ENCODE data around the gene SENP5. TPM values are rescaled to one million over a fixed set of nuclear protein-coding genes. Genes with fewer than 3 reads are reported as not detected.
A peak's percentile ranks its signal among the peaks of the same experiment; 100 is the strongest.
"Not testable (repeated sequence)": the region's sequence is repeated elsewhere in the genome, so short reads cannot be mapped to it uniquely, and the experiment has no call there.

Gene SENP5
- total RNA-seq, 1 experiment from 2014 or later = 25.3 TPM

DNA sequence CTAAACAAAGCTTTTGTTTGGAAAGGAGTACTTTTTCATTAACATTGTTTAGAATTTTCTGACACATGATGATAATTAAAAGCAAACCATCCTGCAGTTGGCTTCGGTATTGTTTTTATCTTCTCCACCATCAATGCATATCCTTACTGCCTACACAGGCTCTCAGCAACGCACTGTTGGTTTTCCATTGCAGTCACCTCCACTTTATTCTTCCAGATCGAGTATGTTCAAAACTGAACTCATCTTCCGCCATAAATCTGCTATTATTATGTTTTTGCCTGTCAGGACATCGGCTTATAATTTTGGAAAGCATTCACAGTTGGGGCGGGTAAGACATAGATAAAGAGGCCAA, 589 bp upstream of the SENP5 start:
- Histone ChIP-seq H3K4me3 (ENCODE audit: insufficient read depth, low read depth, low read length) (peak overlapping the region; percentile 94), H3K36me3 (replicated peaks; ENCODE audit: control insufficient read depth, insufficient read depth, low read length) (no peaks in the 10 kb centered on the region)

DNA sequence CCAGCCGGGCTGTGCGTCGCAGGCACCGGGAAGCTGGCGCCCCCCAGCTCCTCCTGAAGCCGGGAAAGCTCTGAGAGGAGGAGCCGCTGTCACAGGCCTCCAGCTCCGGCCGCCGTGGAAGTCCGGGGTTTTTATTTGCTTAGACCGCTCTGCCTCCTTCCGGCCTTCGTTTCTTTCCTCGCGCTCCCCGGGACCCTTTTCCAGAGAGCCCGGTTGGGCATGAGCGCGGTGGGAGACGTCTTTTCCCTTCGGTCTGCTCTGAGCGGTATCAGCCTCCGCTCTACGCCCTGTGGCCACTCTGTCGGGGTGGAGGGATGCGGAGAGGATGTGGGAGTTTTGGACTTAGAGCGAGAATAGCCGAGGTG, 559 bp downstream of the SENP5 start:
- DNase-seq = peak; percentile 62
- H3K4me3 ChIP-seq (ENCODE audit: insufficient read depth, low read depth, low read length) = peak overlapping the region; percentile 94
- H3K36me3 ChIP-seq (replicated peaks; ENCODE audit: control insufficient read depth, insufficient read depth, low read length) = no peaks in the 10 kb centered on the region
- no peaks in the 10 kb centered on the region for H3K27me3 ChIP-seq (ENCODE audit: control insufficient read depth, insufficient read depth, low read length)

More for the DNA sequence above, 589 bp upstream of the SENP5 start:
- DNase-seq = no peak
- no peaks in the 10 kb centered on the region for H3K27me3 ChIP-seq (ENCODE audit: control insufficient read depth, insufficient read depth, low read length)

DNA sequence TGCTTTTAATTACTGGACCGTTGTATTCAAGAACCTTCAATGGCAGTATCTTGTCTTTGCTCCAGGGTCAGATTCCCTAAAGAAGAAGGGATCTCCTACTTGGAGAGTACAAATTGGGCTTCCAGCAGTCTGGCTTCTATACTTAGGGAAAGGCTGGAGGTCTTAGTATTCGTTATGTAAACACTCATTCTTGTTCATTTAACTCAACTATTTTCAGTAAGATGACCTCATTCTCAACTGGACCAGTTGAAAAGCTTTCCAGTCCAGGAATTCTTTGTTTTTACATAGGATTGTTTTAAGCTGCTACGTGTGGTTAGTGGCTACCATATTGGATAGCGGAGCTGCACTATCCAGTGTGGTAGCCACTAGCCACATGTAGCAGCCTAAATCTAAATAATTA, 4.6 kb downstream of the SENP5 start:
- DNase-seq = no peak
- Histone ChIP-seq H3K4me3 (ENCODE audit: insufficient read depth, low read depth, low read length) (no peak overlapping the region), H3K27me3 (ENCODE audit: control insufficient read depth, insufficient read depth, low read length) (no peaks in the 10 kb centered on the region), H3K36me3 (replicated peaks; ENCODE audit: control insufficient read depth, insufficient read depth, low read length) (no peaks in the 10 kb centered on the region)

DNA sequence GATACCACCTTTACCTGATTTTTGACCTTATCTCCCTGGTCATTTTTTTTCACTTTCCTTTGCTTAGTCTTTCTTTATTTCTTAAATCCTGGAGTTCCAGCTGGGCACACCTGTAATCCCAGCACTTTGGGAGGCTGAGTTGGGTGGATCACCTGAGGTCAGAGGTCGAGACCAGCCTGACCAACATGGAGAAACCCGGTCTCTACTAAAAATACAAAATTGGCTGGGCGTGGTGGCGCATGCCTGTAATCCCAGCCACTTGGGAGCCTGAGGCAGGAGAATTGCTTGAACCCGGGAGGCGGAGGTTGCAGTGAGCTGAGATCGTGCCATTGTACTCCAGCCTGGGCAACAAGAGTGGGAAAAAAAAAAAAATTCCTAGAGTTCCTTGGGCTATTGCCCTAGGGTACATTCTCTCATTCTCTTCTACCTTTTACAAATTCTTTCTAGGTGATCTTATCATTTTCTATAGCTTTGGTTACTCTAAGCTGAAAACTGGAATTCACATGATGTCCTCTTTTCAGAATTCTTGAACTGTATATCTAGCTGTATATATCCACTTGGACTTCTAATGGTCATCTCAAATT, 6.9 kb downstream of the SENP5 start:
- not testable (repeated sequence) for DNase-seq; H3K36me3 ChIP-seq (replicated peaks; ENCODE audit: control insufficient read depth, insufficient read depth, low read length)

DNA sequence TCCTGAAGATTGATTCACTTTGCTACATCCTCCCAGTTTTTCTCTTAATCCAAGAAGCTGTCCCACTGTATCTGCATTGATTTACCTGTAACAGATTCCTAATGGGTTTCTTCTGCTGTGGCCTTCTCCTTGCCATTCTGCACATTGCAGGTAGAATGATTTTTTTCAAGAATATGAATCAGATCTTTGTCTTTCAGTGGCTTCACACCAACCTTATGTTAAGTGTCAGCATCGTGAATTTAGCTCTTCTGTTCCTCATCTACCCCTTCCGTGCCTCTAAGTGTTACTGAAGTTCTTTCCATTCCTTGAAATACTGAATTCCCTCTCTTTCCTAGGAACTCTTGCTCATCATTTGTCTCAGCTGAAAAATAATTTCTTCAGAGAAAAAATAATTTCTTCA, 7.5 kb downstream of the SENP5 start:
- Histone ChIP-seq H3K36me3 (replicated peaks; ENCODE audit: control insufficient read depth, insufficient read depth, low read length) (no peaks in the 10 kb centered on the region), H3K4me3 (ENCODE audit: insufficient read depth, low read depth, low read length) (no peak overlapping the region), H3K27me3 (ENCODE audit: control insufficient read depth, insufficient read depth, low read length) (no peaks in the 10 kb centered on the region)
- no peak for DNase-seq

More for the DNA sequence above, 6.9 kb downstream of the SENP5 start:
- not testable (repeated sequence) for H3K27me3 ChIP-seq (ENCODE audit: control insufficient read depth, insufficient read depth, low read length); H3K4me3 ChIP-seq (ENCODE audit: insufficient read depth, low read depth, low read length)

DNA sequence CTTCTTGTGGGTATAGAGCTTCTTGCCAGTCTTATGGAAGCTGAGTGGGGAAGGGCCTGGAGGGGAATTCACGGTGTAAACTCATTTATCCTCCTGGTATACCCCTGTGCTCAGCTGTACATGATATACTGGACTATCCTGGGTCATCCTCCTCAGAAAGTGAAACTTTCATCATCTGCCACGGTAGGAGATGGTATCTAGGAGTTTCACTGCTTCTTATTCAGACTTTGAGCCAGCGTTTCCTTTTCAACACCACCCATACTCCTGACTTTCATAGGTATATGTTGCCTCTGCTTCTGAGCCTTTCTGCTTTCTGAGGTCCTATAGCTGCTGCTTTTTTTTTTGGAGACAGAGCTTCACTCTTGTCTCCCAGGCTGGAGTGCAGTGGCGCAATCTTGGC, 15.6 kb downstream of the SENP5 start:
- Histone ChIP-seq H3K27me3 (ENCODE audit: control insufficient read depth, insufficient read depth, low read length) (no peaks in the 10 kb centered on the region), H3K36me3 (replicated peaks; ENCODE audit: control insufficient read depth, insufficient read depth, low read length) (peaks cover 3% of the 10 kb centered on the region), H3K4me3 (ENCODE audit: insufficient read depth, low read depth, low read length) (no peak overlapping the region)
- no peak for DNase-seq

DNA sequence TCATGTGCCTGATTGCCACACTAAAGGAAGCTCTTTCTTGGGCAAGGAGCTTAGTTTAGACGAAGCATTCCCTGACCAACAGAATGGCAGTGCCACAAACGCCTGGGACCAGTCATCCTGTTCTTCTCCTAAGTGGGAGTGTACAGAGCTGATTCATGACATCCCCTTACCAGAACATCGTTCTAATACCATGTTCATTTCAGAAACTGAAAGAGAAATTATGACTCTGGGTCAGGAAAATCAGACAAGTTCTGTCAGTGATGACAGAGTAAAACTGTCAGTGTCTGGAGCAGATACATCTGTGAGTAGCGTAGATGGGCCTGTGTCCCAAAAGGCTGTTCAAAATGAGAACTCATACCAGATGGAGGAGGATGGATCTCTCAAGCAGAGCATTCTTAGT, 18.4 kb downstream of the SENP5 start:
- H3K36me3 ChIP-seq (replicated peaks; ENCODE audit: control insufficient read depth, insufficient read depth, low read length) = peaks cover 3% of the 10 kb centered on the region
- DNase-seq = no peak
- H3K27me3 ChIP-seq (ENCODE audit: control insufficient read depth, insufficient read depth, low read length) = no peaks in the 10 kb centered on the region
- H3K4me3 ChIP-seq (ENCODE audit: insufficient read depth, low read depth, low read length) = no peak overlapping the region

DNA sequence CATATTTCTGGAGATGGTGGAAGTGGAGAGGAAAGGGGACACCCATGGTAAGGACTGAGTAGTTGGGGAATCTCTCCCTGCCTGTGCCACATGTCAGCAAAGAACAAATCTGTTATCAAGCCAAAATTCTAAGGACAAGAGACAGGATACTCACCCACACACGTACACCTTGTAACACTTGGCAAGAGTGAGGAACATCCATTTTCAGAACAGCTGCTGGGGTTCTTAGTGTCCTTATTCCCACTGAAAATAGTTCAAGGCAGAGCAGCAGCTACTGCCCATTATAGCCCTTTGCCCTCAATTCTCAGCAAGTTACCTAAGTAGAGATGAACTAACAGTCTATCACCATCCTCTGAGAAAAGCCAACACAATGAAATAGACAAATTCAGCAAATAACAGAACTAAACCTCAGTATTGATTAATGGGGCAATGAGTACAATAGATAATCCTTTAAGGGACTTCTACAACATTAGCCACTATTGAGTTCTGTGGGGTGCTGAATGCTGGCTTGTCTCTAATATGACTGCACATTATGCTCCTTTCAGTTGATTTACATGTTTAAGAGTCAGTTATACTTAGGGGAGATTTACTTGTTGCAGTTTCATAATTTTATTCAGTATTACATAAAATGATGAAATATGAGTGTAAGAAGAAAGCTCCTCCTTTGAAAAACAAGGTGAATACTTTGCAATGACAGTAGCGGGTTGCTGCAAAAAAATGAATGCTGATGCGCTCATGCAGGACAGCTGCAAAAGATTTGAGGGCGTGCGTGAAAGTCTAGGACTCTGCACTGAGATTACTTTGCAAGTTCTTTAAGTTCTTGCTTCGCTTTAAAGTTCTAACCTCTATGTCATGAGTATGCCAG, 22.4 kb downstream of the SENP5 start:
- Histone ChIP-seq H3K36me3 (replicated peaks; ENCODE audit: control insufficient read depth, insufficient read depth, low read length) (peaks cover 3% of the 10 kb centered on the region), H3K4me3 (ENCODE audit: insufficient read depth, low read depth, low read length) (no peak overlapping the region), H3K27me3 (ENCODE audit: control insufficient read depth, insufficient read depth, low read length) (no peaks in the 10 kb centered on the region)
- DNase-seq = no peak

DNA sequence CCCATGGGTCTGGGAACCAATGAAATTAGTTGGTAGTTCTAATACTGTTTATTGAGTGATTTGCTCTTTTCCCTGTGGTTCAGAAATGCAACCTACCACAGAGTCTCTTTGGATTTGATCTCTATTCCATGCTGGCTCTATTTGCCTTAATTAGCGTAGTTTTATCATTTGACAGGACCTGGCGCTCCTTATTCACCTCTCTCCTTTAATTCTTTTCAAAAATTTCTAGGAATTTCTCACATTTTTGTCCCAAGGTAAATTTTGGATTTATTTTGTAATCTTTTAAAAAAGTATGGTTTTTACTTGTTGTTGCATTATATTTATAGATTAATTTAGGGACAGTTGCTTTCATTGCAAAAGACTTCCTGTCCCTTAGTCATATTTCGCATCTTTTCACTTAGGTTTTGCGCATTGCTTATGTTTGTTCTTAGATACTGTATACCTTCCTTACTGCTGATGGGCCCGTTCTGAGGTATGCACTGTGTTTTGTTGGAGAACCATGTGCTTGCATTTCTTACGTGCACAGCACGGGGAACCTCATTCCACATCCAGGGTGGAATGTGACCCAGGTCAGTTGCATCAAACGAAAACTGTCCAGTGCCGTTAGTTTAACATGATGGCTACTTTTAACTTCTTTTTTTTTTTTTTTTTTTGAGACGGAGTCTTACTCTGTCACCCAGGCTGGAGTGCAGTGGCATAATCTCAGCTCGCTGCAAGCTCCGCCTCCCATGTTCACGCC, 27.0 kb downstream of the SENP5 start:
- Histone ChIP-seq H3K27me3 (ENCODE audit: control insufficient read depth, insufficient read depth, low read length) (no peaks in the 10 kb centered on the region), H3K4me3 (ENCODE audit: insufficient read depth, low read depth, low read length) (no peak overlapping the region), H3K36me3 (replicated peaks; ENCODE audit: control insufficient read depth, insufficient read depth, low read length) (no peaks in the 10 kb centered on the region)
- no peak for DNase-seq

DNA sequence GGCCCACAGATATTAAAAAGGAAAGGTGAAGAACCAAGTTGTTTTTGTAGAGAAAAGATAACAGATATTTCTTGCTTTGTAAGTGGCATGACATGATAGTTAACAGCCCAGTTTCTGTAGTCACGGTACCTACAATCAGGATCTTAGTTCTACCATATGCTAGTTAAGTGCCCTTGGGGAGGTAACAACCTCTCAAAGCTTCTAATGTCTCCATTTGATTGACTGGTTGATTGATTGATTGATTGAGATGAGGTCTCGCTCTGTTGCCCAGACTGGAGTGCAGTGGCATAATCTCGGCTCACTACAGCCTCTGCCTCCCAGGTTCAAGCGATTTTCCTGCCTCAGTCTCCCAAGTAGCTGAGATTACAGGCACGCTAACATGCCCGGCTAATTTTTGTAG, 28.5 kb downstream of the SENP5 start:
- Histone ChIP-seq H3K4me3 (ENCODE audit: insufficient read depth, low read depth, low read length) (no peak overlapping the region), H3K36me3 (replicated peaks; ENCODE audit: control insufficient read depth, insufficient read depth, low read length) (no peaks in the 10 kb centered on the region; the same call in 1 of the 2 replicates), H3K27me3 (ENCODE audit: control insufficient read depth, insufficient read depth, low read length) (no peaks in the 10 kb centered on the region)
- DNase-seq = no peak

DNA sequence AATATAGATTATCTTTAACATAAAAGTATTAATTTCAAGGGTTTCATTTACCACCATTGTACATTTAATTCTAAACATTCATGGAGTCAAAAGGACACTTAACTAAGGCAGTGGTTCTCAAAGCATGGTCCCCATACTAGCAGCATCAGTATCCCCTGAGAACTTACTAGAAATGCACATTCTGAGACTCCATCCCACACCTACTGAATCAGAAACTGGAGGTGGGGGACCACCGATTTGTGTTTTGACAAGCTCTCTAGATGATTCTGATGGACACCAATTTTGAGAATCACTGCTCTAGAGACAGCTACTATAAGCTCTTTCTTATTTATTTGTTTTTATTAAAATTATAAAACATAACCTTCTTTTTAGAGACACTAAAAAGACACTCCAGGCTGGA, 34.0 kb downstream of the SENP5 start:
- no peaks in the 10 kb centered on the region for H3K27me3 ChIP-seq (ENCODE audit: control insufficient read depth, insufficient read depth, low read length)
- H3K36me3 ChIP-seq (replicated peaks; ENCODE audit: control insufficient read depth, insufficient read depth, low read length) = peaks cover 13% of the 10 kb centered on the region
- no peak overlapping the region for H3K4me3 ChIP-seq (ENCODE audit: insufficient read depth, low read depth, low read length)
- DNase-seq = no peak

DNA sequence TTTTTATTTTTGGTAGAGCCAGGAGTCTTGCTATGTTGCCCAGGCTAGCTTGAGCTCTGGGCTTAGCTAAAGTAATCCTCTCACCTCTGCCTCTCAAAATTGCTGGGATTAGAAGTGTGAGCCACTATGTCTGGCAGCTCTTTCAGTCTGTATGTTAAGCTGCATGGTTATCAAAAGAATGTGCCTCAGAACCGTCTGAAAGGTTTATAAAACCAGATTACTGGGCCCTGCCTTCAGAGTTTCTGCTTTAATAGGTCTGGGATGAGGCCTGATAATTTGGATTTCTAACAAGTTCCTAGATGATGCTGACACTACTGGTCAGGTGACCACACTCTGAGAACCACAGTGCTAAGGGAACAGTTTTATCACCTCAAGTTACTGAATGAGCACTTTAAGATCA, 34.6 kb downstream of the SENP5 start:
- DNase-seq = no peak
- Histone ChIP-seq H3K4me3 (ENCODE audit: insufficient read depth, low read depth, low read length) (no peak overlapping the region), H3K36me3 (replicated peaks; ENCODE audit: control insufficient read depth, insufficient read depth, low read length) (peaks cover 13% of the 10 kb centered on the region), H3K27me3 (ENCODE audit: control insufficient read depth, insufficient read depth, low read length) (no peaks in the 10 kb centered on the region)

DNA sequence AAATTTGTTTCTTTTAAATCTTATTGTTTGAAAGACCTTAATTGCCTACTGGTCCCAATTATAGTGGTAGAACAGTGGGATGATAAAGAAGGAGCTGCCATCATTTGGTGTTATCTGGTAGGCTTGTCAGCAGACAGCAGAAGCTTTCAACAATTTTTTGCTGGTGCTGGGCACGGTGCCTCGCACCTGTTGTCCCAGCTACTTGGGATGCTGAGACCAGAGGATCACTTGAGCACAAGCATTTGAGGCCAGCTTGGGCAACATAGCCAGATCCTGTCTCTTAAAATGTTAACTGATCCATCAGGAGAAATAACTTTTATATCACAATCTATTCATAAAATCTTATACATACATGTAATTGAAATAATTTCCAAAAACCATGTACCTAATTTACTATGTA, 36.0 kb downstream of the SENP5 start:
- H3K4me3 ChIP-seq (ENCODE audit: insufficient read depth, low read depth, low read length) = no peak overlapping the region
- no peaks in the 10 kb centered on the region for H3K27me3 ChIP-seq (ENCODE audit: control insufficient read depth, insufficient read depth, low read length)
- no peak for DNase-seq
- peaks cover 13% of the 10 kb centered on the region for H3K36me3 ChIP-seq (replicated peaks; ENCODE audit: control insufficient read depth, insufficient read depth, low read length)

DNA sequence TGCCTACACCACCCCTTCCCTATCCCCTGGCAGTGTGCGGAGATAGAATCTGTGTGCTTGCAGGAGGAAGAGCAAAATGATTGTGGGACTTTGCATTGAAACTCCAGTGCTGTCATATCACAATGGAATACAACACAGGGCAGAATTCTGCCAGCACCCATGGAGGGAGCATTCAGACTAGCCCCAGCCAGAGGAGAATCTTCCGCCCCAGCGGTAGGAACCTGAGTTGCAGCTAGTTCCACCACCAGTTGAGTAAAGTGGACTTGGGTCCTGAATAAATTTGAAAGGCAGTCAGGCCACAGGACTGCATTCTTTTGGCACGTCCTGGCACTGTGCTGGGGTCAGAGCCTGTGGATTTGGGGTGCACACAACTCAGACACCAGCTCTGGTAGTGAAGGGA, 47.1 kb downstream of the SENP5 start:
- H3K27me3 ChIP-seq (ENCODE audit: control insufficient read depth, insufficient read depth, low read length) = no peaks in the 10 kb centered on the region
- DNase-seq = peak; percentile 18

DNA sequence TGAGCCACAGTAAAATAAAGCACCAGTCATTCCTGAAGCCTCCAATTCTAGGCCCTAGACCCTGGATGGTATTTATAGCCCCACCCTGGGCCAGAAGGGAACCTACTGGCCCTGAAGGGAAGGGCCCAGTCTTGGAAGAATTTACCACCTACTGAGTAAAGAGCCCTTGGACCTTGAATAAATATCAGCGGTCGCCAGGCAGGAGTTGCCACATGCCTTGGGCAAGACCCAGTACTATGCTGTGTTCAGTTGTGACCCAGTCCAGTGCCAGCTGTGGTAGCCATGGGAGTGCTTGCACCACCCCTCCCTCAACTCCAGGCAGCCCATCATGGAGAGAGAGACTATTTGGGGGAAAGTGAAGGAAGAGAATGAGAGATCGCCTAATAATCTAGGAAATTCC, 47.7 kb downstream of the SENP5 start:
- no peak for DNase-seq
- H3K4me3 ChIP-seq (ENCODE audit: insufficient read depth, low read depth, low read length) = no peak overlapping the region
- H3K27me3 ChIP-seq (ENCODE audit: control insufficient read depth, insufficient read depth, low read length) = no peaks in the 10 kb centered on the region
- H3K36me3 ChIP-seq (replicated peaks; ENCODE audit: control insufficient read depth, insufficient read depth, low read length) = peaks cover 3% of the 10 kb centered on the region; the same call in 1 of the 2 replicates

More for the DNA sequence above, 47.1 kb downstream of the SENP5 start:
- Histone ChIP-seq H3K36me3 (replicated peaks; ENCODE audit: control insufficient read depth, insufficient read depth, low read length) (peaks cover 3% of the 10 kb centered on the region; the same call in 1 of the 2 replicates), H3K4me3 (ENCODE audit: insufficient read depth, low read depth, low read length) (no peak overlapping the region)
